GM21786 (cell line): ENCODE results near the gene TRAPPC10.

Source experiments
- ATAC-seq: cut with Tn5 transposase; IDR thresholded peaks from one replicate; pipeline ENCODE4 v1.9.1; 2021; ENCODE audit not compliant: unreplicated experiment

The TRAPPC10 gene

GRCh38 chr21:43981151-43981870, 30.8 kb upstream of the TRAPPC10 start:
- no peak for ATAC-seq

GRCh38 chr21:43981871-43982210, 30.3 kb upstream of the TRAPPC10 start:
- ATAC-seq, result no peak

GRCh38 chr21:43982489-43983078, 29.5 kb upstream of the TRAPPC10 start:
- ATAC-seq, result no peak

GRCh38 chr21:43983390-43983789, 28.7 kb upstream of the TRAPPC10 start:
- ATAC-seq, result no peak

GRCh38 chr21:43983860-43984420, 28.2 kb upstream of the TRAPPC10 start:
- ATAC-seq, result no peak

GRCh38 chr21:43984905-43985689, 27.0 kb upstream of the TRAPPC10 start:
- no peak for ATAC-seq

GRCh38 chr21:43985690-43986251, 26.3 kb upstream of the TRAPPC10 start:
- ATAC-seq, result no peak

GRCh38 chr21:43986544-43987451, 25.3 kb upstream of the TRAPPC10 start:
- no peak for ATAC-seq

GRCh38 chr21:43987509-43987908, 24.6 kb upstream of the TRAPPC10 start:
- ATAC-seq, result no peak

GRCh38 chr21:43988016-43988415, 24.1 kb upstream of the TRAPPC10 start:
- no peak for ATAC-seq

- ATAC-seq, result no peak
Measured at GRCh38 chr21:43988506-43989230, 23.4 kb upstream of the TRAPPC10 start.

- no peak for ATAC-seq
Measured at GRCh38 chr21:43989401-43989800, 22.7 kb upstream of the TRAPPC10 start.

GRCh38 chr21:43991447-43991991, 20.6 kb upstream of the TRAPPC10 start:
- ATAC-seq, result no peak

GRCh38 chr21:43992121-43992520, 20.0 kb upstream of the TRAPPC10 start:
- ATAC-seq, result no peak

- no peak for ATAC-seq
Measured at GRCh38 chr21:43993420-43993934, 18.6 kb upstream of the TRAPPC10 start.

GRCh38 chr21:43994085-43994484, 18.0 kb upstream of the TRAPPC10 start:
- ATAC-seq, result no peak

GRCh38 chr21:43994646-43995045, 17.5 kb upstream of the TRAPPC10 start:
- ATAC-seq, result no peak

- ATAC-seq, result no peak
Measured at GRCh38 chr21:43995521-43996105, 16.5 kb upstream of the TRAPPC10 start.
